ENCODE measurements around the gene SULT1C2.

DNA sequence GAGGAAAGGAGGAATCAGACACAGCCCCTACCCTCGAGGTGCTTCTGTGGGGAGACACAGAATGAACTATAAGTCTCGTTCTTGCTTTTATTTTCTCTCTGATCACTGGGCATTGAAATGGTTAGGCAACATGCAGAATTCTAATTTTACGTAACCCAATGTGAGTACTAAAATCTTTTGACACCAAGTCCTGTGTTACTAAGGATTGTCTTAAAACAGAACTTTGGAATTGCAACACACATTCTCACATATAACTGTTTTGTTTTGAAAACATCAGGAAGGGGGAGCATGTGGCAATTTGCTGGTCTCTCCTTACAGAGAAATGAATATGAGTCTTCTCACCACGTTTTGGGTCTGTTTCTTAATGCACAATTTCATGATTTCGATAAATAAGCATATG lies 65.4 kb downstream of the SULT1C2 start:
- no peak for TF ChIP-seq TAF1 (IDR thresholded peaks at IDR 0.05; ENCODE audit: borderline replicate concordance, insufficient read depth, low read length)
- no peak for TF ChIP-seq POLR2AphosphoS5 (IDR thresholded peaks at IDR 0.05; ENCODE audit: low read depth, low read length)
- TF ChIP-seq, protein P1, sequence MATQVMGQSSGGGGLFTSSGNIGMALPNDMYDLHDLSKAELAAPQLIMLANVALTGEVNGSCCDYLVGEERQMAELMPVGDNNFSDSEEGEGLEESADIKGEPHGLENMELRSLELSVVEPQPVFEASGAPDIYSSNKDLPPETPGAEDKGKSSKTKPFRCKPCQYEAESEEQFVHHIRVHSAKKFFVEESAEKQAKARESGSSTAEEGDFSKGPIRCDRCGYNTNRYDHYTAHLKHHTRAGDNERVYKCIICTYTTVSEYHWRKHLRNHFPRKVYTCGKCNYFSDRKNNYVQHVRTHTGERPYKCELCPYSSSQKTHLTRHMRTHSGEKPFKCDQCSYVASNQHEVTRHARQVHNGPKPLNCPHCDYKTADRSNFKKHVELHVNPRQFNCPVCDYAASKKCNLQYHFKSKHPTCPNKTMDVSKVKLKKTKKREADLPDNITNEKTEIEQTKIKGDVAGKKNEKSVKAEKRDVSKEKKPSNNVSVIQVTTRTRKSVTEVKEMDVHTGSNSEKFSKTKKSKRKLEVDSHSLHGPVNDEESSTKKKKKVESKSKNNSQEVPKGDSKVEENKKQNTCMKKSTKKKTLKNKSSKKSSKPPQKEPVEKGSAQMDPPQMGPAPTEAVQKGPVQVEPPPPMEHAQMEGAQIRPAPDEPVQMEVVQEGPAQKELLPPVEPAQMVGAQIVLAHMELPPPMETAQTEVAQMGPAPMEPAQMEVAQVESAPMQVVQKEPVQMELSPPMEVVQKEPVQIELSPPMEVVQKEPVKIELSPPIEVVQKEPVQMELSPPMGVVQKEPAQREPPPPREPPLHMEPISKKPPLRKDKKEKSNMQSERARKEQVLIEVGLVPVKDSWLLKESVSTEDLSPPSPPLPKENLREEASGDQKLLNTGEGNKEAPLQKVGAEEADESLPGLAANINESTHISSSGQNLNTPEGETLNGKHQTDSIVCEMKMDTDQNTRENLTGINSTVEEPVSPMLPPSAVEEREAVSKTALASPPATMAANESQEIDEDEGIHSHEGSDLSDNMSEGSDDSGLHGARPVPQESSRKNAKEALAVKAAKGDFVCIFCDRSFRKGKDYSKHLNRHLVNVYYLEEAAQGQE (IDR thresholded peaks at IDR 0.05; ENCODE audit: insufficient read depth in 1 of 2, low read depth in 2 of 2, low read length in 2 of 2), result no peak
- TF ChIP-seq SIN3A (IDR thresholded peaks at IDR 0.05; ENCODE audit: borderline replicate concordance, insufficient read depth, low read length), result no peak

All from PFSK-1 (cell line).